IPS DF 4.7 (cell line): ENCODE results near the gene AFMID.
A peak's percentile ranks its signal among the peaks of the same experiment; 100 is the strongest.
"Not testable (repeated sequence)": the region's sequence is repeated elsewhere in the genome, so short reads cannot be mapped to it uniquely, and the experiment has no call there.

Experiments used
- DNase-seq: peaks from one replicate; pipeline ENCODE4 v3.0.0-alpha.2; 2013; ENCODE audit warnings: low spot score; ENCODE audit errors: extremely low read depth

Gene AFMID

GRCh38 chr17:78186692-78187595, at the start of gene AFMID, which contains the start of gene TK1:
Gene AFMID (plus strand): TSS chr17:78187362. CDS start chr17:78187371, 9 bp downstream.
Gene TK1 (minus strand): TSS chr17:78187052. CDS start chr17:78186994, 58 bp downstream.
- peak; percentile 86 for DNase-seq

- DNase-seq = no peak
Observed at GRCh38 chr17:78137392-78138203, 49.6 kb upstream of the AFMID start.

- no peak for DNase-seq
Observed at GRCh38 chr17:78138204-78139060, 48.7 kb upstream of the AFMID start.

- DNase-seq = not testable (repeated sequence)
Observed at GRCh38 chr17:78139861-78140168, 47.3 kb upstream of the AFMID start.

- peak; percentile 87 for DNase-seq
Observed at GRCh38 chr17:78140169-78141051, 46.8 kb upstream of the AFMID start.

- DNase-seq = no peak
Observed at GRCh38 chr17:78141437-78142118, 45.6 kb upstream of the AFMID start.

GRCh38 chr17:78142119-78142861, 44.9 kb upstream of the AFMID start:
- DNase-seq = no peak

GRCh38 chr17:78143214-78144146, 43.7 kb upstream of the AFMID start:
- no peak for DNase-seq

- no peak for DNase-seq
Observed at GRCh38 chr17:78144147-78144719, 42.9 kb upstream of the AFMID start.

GRCh38 chr17:78144736-78145641, 42.2 kb upstream of the AFMID start:
- DNase-seq = no peak

GRCh38 chr17:78146471-78146869, 40.7 kb upstream of the AFMID start:
- DNase-seq = no peak

- DNase-seq = no peak
Observed at GRCh38 chr17:78146881-78147280, 40.3 kb upstream of the AFMID start.

GRCh38 chr17:78147315-78147998, 39.7 kb upstream of the AFMID start:
- no peak for DNase-seq

GRCh38 chr17:78148286-78149016, 38.7 kb upstream of the AFMID start:
- no peak for DNase-seq

- no peak for DNase-seq
Observed at GRCh38 chr17:78151514-78152008, 35.6 kb upstream of the AFMID start.
